ENCODE measurements around the gene PTPRT. TPM values are rescaled to one million over a fixed set of nuclear protein-coding genes. Genes with fewer than 3 reads are reported as not detected.

PTPRT gene
- total and polyA plus RNA-seq, 10 of the 15 experiments (the other 5 are each of a cell fraction or from before 2014, with no cell fraction given) = not detected

DNA sequence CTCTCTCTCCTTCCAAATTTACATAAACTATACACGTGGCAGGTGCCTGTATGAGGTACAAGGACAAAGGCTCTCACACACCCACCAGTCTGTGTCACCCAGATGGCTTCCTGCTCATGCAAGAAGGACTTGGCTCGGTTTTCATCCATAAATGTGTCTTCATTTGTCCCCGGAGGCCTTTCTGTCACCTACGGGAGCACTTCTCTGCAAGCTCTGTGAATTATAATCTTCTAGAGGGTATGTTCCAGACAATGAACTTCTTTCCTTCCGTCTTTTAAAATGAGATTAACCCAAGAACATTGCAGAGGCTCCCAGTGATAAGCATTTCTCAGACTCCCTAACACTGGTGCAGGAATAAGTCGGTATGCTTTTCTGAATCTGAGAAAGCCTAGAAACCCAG lies 123.6 kb downstream of the PTPRT start:
- H3K4me3 ChIP-seq = no peak overlapping the region
- no peak for DNase-seq (ENCODE audit: low read depth, low spot score)
- no peak for TF ChIP-seq NFIC (IDR thresholded peaks at IDR 0.05; ENCODE audit: low read depth, low read length)
- TF ChIP-seq STAT3 (IDR thresholded peaks at IDR 0.05; ENCODE audit: low read depth, low read length) = no peak
- TF ChIP-seq NBN (IDR thresholded peaks at IDR 0.05) = no peak
- no peak for TF ChIP-seq IRF4 (IDR thresholded peaks at IDR 0.05; ENCODE audit: low read depth, low read length)
- TF ChIP-seq SMAD5 (IDR thresholded peaks at IDR 0.05; ENCODE audit: low read depth) = no peak
- no peak for TF ChIP-seq NFYB (IDR thresholded peaks at IDR 0.05; ENCODE audit: insufficient read depth, low read depth, low read length)
- TF ChIP-seq ZNF274 (IDR thresholded peaks at IDR 0.05; ENCODE audit: insufficient read depth, insufficient read length) = no peak
- TF ChIP-seq TAF1 (IDR thresholded peaks at IDR 0.05; ENCODE audit: borderline replicate concordance, low read depth, low read length) = no peak
- TF ChIP-seq, protein P1, sequence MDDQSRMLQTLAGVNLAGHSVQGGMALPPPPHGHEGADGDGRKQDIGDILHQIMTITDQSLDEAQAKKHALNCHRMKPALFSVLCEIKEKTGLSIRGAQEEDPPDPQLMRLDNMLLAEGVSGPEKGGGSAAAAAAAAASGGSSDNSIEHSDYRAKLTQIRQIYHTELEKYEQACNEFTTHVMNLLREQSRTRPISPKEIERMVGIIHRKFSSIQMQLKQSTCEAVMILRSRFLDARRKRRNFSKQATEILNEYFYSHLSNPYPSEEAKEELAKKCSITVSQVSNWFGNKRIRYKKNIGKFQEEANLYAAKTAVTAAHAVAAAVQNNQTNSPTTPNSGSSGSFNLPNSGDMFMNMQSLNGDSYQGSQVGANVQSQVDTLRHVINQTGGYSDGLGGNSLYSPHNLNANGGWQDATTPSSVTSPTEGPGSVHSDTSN (IDR thresholded peaks at IDR 0.05; ENCODE audit: insufficient replicate concordance, low read depth, low read length) = no peak
- TF ChIP-seq SMARCA5 (IDR thresholded peaks at IDR 0.05) = no peak
- TF ChIP-seq, protein P2, sequence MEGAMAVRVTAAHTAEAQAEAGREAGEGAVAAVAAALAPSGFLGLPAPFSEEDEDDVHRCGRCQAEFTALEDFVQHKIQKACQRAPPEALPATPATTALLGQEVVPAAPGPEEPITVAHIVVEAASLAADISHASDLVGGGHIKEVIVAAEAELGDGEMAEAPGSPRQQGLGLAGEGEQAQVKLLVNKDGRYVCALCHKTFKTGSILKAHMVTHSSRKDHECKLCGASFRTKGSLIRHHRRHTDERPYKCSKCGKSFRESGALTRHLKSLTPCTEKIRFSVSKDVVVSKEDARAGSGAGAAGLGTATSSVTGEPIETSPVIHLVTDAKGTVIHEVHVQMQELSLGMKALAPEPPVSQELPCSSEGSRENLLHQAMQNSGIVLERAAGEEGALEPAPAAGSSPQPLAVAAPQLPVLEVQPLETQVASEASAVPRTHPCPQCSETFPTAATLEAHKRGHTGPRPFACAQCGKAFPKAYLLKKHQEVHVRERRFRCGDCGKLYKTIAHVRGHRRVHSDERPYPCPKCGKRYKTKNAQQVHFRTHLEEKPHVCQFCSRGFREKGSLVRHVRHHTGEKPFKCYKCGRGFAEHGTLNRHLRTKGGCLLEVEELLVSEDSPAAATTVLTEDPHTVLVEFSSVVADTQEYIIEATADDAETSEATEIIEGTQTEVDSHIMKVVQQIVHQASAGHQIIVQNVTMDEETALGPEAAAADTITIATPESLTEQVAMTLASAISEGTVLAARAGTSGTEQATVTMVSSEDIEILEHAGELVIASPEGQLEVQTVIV (IDR thresholded peaks at IDR 0.05; ENCODE audit: borderline replicate concordance, partially characterized antibody) = no peak
- TF ChIP-seq YBX1 (IDR thresholded peaks at IDR 0.05) = no peak
- no peak for TF ChIP-seq POLR2A (IDR thresholded peaks at IDR 0.05; ENCODE audit: low read depth, low read length)
- TF ChIP-seq HDGF (IDR thresholded peaks at IDR 0.05) = no peak
- no peak for TF ChIP-seq BCL11A (IDR thresholded peaks at IDR 0.05; ENCODE audit: low read depth, low read length)
- no peaks in the 10 kb centered on the region; a peak in 1 of 4 replicates for H3K27me3 ChIP-seq (replicated peaks in 1 of 2; ENCODE audit: control insufficient read depth in 2 of 2, insufficient read depth in 2 of 2, low read length in 1 of 2)
- WGBS (ENCODE audit: insufficient coverage, insufficient replicate concordance, low lambda C conversion rate, missing lambda C conversion rate) = 12% methylated on average over 6 of the region's 6 CpGs
- ChIA-PET CTCF (no interaction called here), SMC1A (ENCODE audit: uncharacterized antibody, unreplicated experiment) (no interaction called here), RAD21 (ENCODE audit: unreplicated experiment) (no interaction called here), POLR2A (no interaction called here)
- in situ Hi-C loops (cut with MboI) = no loop called here
- no peak overlapping the region for H2AFZ ChIP-seq (ENCODE audit: control insufficient read depth, low read depth, low read length)
- H3K9me3 ChIP-seq (replicated peaks; ENCODE audit: control insufficient read depth, insufficient read depth, low read length) = no peaks in the 10 kb centered on the region
- H3K4me1 ChIP-seq (ENCODE audit: control insufficient read depth, insufficient read depth, low read length) = no peaks in the 10 kb centered on the region
- H3K79me2 ChIP-seq (ENCODE audit: control insufficient read depth, insufficient read depth, low read length) = no peaks in the 10 kb centered on the region
- intact Hi-C loops (cut with micrococcal nuclease; ENCODE audit: unreplicated experiment) = no loop called here
- no peak overlapping the region for H3K27ac ChIP-seq (ENCODE audit: control insufficient read depth, insufficient read depth)
- no peaks in the 10 kb centered on the region for H4K20me1 ChIP-seq (ENCODE audit: control insufficient read depth, insufficient read depth)
- no peak overlapping the region for H3K9ac ChIP-seq (ENCODE audit: control insufficient read depth, insufficient read depth, low read length)
- ATAC-seq = no peak
- BruUV-seq (replicated peaks) = no TSS peak
- H3K4me2 ChIP-seq (ENCODE audit: control insufficient read depth, insufficient read depth) = no peak overlapping the region
- no peak for FAIRE-seq
- H3K36me3 ChIP-seq (ENCODE audit: control insufficient read depth in 2 of 2, insufficient read depth in 2 of 2, low read length in 1 of 2) = no peaks in the 10 kb centered on the region
